Liver (tissue), 9 donors: ENCODE measurements around the gene ACTR8. TPM values are rescaled to one million over a fixed set of nuclear protein-coding genes. Genes with fewer than 3 reads are reported as not detected.

Experiments used
- DNase-seq: peaks from one replicate; pipeline ENCODE4 v3.0.0-alpha.2; 2017; ENCODE audit warnings: low spot score
- H3K27ac ChIP-seq, 2 donors: one replicate each; pipeline ENCODE4 v1.7.0; 2013; ENCODE audit warnings: inconsistent platforms in 2 of 2, low read length in 2 of 2, control low read depth in 1 of 2, low read depth in 1 of 2, mild to moderate bottlenecking in 1 of 2
- H3K27me3 ChIP-seq, 4 donors: one replicate each; pipeline versions ENCODE4 v1.6.1 to v1.7.0; 2013; ENCODE audit warnings: low read length in 3 of 4, inconsistent platforms in 1 of 4, mild to moderate bottlenecking in 1 of 4, moderate library complexity in 1 of 4; ENCODE audit not compliant: control insufficient read depth in 4 of 4, insufficient read depth in 4 of 4
- H3K36me3 ChIP-seq, 4 donors: one replicate each; pipeline versions ENCODE4 v1.6.1 to v1.7.0; 2013; ENCODE audit warnings: low read length in 3 of 4, mild to moderate bottlenecking in 3 of 4, low read depth in 1 of 4, moderate library complexity in 1 of 4; ENCODE audit not compliant: control insufficient read depth in 4 of 4, insufficient read depth in 3 of 4
- H3K4me1 ChIP-seq, 4 donors: one replicate each; pipeline versions ENCODE4 v1.6.1 to v1.7.0; 2013; ENCODE audit warnings: low read length in 3 of 4, mild to moderate bottlenecking in 3 of 4, moderate library complexity in 1 of 4; ENCODE audit not compliant: control insufficient read depth in 4 of 4, insufficient read depth in 4 of 4
- H3K4me3 ChIP-seq, 3 donors: one replicate each; pipeline versions ENCODE4 v1.6.1 to v1.7.0; 2013; ENCODE audit warnings: low read length in 3 of 3, control low read depth in 1 of 3, low read depth in 1 of 3, mild to moderate bottlenecking in 1 of 3
- H3K9ac ChIP-seq, 2 donors: one replicate each; pipeline ENCODE4 v1.7.0; 2013; ENCODE audit warnings: low read length in 2 of 2, mild to moderate bottlenecking in 2 of 2, moderate library complexity in 2 of 2, control low read depth in 1 of 2, low read depth in 1 of 2
- H3K9me3 ChIP-seq, 4 donors: one replicate each; pipeline versions ENCODE4 v1.6.1 to v1.7.0; 2013; ENCODE audit warnings: low read length in 3 of 4; ENCODE audit not compliant: control insufficient read depth in 4 of 4
- EGR1 ChIP-seq, 2 donors: IDR thresholded peaks; 2 replicates each; pipeline ENCODE4 v1.6.1; 2016 to 2018; ENCODE audit warnings: antibody characterized with exemption in 2 of 2, low read depth in 2 of 2
- FOXA1 ChIP-seq: IDR thresholded peaks from 2 replicates; pipeline ENCODE4 v1.6.1; 2016; ENCODE audit warnings: antibody characterized with exemption
- FOXA2 ChIP-seq: IDR thresholded peaks from 2 replicates; pipeline ENCODE4 v1.6.1; 2016; ENCODE audit warnings: antibody characterized with exemption
- GABPA ChIP-seq, 2 donors: IDR thresholded peaks in 1 of 2; conservative IDR thresholded peaks in 1 of 2; 2 replicates each; pipeline ENCODE4 v1.6.1; 2016; ENCODE audit warnings: antibody characterized with exemption in 2 of 2, mild to moderate bottlenecking in 1 of 2, moderate library complexity in 1 of 2
- HNF4A ChIP-seq, 2 donors: conservative IDR thresholded peaks; 2 replicates each; pipeline ENCODE4 v1.6.1; 2016; ENCODE audit warnings: antibody characterized with exemption in 2 of 2, mild to moderate bottlenecking in 2 of 2
- HNF4G ChIP-seq: IDR thresholded peaks from 2 replicates; pipeline ENCODE4 v1.6.1; 2016; ENCODE audit warnings: antibody characterized with exemption
- NR2F2 ChIP-seq: IDR thresholded peaks from 2 replicates; pipeline ENCODE4 v1.6.1; 2016; ENCODE audit warnings: antibody characterized with exemption
- RAD21 ChIP-seq, 2 donors: IDR thresholded peaks; 2 replicates each; pipeline ENCODE4 v1.6.1; 2016; ENCODE audit warnings: antibody characterized with exemption in 2 of 2, mild to moderate bottlenecking in 2 of 2
- RXRA ChIP-seq, 2 donors: IDR thresholded peaks; 2 replicates each; pipeline ENCODE4 v1.6.1; 2017 to 2018; ENCODE audit warnings: antibody characterized with exemption in 2 of 2, mild to moderate bottlenecking in 1 of 2
- SP1 ChIP-seq: IDR thresholded peaks from 2 replicates; pipeline ENCODE4 v1.6.1; 2018; ENCODE audit warnings: antibody characterized with exemption, mild to moderate bottlenecking
- TAF1 ChIP-seq: conservative IDR thresholded peaks from 2 replicates; pipeline ENCODE4 v1.6.1; 2016; ENCODE audit warnings: antibody characterized with exemption, mild to moderate bottlenecking
- YY1 ChIP-seq: IDR thresholded peaks from 2 replicates; pipeline ENCODE4 v1.6.1; 2016; ENCODE audit warnings: antibody characterized with exemption, mild to moderate bottlenecking
- WGBS: extraction: QIAGEN DNeasy Blood & Tissue Kit; methylation state at CpG from one replicate; pipeline ENCODE4 v1.1.7; 2013; 5-methylcytosine and 5-hydroxymethylcytosine counted together
- polyA plus RNA-seq, 2 donors: library from polyadenylated mRNA; stranded (reverse) in 1 of 2; unstranded in 1 of 2; fragments of 200-250 nt in 1 of 2; fragments of >200 nt in 1 of 2; fragmentation: Nextera tagmentation in 1 of 2; extraction: Ambion mirVana in 1 of 2; gene quantifications; one replicate each; pipeline versions ENCODE4 v1.2.1 to v1.2.3, GENCODE V29; 2013 to 2015
- total RNA-seq, 2 donors: library from RNA; depleted of rRNA; stranded (reverse); fragments of >200 nt; gene quantifications; one replicate each; pipeline ENCODE4 v1.2.3, GENCODE V29; 2014
- TF ChIP-seq, protein P1 (sequence below): IDR thresholded peaks from 2 replicates; pipeline ENCODE4 v1.6.1; 2016; ENCODE audit warnings: antibody characterized with exemption
- TF ChIP-seq, protein P2 (sequence below): IDR thresholded peaks from 2 replicates; pipeline ENCODE4 v1.6.1; 2016; ENCODE audit warnings: antibody characterized with exemption, mild to moderate bottlenecking
- TF ChIP-seq, protein P3 (sequence below): IDR thresholded peaks from 2 replicates; pipeline ENCODE4 v1.6.1; 2016; ENCODE audit warnings: antibody characterized with exemption
- TF ChIP-seq, protein P4 (sequence below): fragments of 150-350 bp; IDR thresholded peaks from 2 replicates; pipeline ENCODE4 v1.5.1; 2017; ENCODE audit warnings: improper control_type of control experiment, low read depth, low read length; ENCODE audit not compliant: missing input control
- TF ChIP-seq, protein P5 (sequence below): IDR thresholded peaks from 2 replicates; pipeline ENCODE4 v1.6.1; 2016; ENCODE audit warnings: antibody characterized with exemption
- donor health status: healthy.
- donor health status: healthy.
- donor health status: healthy.
- donor health status: healthy.
- donor health status: healthy.

The ACTR8 gene
- total and polyA plus RNA-seq, 4 donors = 3.2 to 16.7 (median 7.7) TPM

DNA sequence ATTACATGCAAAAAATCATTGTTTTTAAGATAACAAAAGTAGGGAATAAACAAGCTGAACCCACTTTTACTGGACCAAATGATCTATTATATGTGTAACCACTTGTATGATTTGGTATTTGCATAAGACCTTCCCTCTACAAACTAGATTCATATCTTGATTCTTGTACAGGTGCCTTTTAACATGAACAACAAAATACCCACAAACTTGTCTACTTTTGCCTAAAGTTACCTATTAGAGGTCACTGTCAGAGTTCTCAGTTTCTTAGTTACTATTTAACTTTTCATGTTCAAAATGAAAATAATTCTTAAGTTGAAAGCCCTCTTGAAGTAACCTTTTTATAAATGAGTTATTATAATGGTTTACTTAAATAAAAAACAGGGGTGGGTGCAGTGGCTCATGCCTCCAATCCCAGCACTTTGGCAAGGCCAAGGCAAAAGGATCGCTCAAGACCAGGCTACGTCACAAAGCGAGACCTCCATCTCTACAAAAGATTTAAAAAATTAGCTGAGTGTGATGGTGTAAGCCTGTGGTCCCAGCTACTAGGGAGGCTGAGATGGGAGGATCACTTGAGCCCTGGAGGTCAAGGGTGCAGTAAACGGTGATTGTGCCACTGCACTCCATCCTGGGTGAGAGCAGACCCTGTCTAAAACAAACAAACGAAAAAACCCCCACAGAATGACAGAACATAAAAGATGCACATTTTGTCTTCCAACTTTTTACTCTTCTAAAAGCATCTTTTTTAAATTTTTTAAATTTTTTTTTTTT lies 16.0 kb downstream of the ACTR8 start:
- Histone ChIP-seq H3K36me3 (peaks cover 9 to 45% (median 40%) of the 10 kb centered on the region in 4 donors), H3K9ac (no peak overlapping the region), H3K9me3 (no peaks in the 10 kb centered on the region), H3K27me3 (no peaks in the 10 kb centered on the region), H3K4me3 (no peak overlapping the region), H3K27ac (no peak overlapping the region), H3K4me1 (peaks cover 0 to 6% (median 1%) of the 10 kb centered on the region in 4 donors)
- no peak for TF ChIP-seq HNF4G
- no peak for TF ChIP-seq FOXA2
- TF ChIP-seq, protein P1, sequence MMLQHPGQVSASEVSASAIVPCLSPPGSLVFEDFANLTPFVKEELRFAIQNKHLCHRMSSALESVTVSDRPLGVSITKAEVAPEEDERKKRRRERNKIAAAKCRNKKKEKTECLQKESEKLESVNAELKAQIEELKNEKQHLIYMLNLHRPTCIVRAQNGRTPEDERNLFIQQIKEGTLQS = no peak
- no peak for TF ChIP-seq NR2F2
- no peak for TF ChIP-seq HNF4A (conservative IDR thresholded peaks at IDR 0.05)
- TF ChIP-seq YY1 = no peak
- TF ChIP-seq, protein P2, sequence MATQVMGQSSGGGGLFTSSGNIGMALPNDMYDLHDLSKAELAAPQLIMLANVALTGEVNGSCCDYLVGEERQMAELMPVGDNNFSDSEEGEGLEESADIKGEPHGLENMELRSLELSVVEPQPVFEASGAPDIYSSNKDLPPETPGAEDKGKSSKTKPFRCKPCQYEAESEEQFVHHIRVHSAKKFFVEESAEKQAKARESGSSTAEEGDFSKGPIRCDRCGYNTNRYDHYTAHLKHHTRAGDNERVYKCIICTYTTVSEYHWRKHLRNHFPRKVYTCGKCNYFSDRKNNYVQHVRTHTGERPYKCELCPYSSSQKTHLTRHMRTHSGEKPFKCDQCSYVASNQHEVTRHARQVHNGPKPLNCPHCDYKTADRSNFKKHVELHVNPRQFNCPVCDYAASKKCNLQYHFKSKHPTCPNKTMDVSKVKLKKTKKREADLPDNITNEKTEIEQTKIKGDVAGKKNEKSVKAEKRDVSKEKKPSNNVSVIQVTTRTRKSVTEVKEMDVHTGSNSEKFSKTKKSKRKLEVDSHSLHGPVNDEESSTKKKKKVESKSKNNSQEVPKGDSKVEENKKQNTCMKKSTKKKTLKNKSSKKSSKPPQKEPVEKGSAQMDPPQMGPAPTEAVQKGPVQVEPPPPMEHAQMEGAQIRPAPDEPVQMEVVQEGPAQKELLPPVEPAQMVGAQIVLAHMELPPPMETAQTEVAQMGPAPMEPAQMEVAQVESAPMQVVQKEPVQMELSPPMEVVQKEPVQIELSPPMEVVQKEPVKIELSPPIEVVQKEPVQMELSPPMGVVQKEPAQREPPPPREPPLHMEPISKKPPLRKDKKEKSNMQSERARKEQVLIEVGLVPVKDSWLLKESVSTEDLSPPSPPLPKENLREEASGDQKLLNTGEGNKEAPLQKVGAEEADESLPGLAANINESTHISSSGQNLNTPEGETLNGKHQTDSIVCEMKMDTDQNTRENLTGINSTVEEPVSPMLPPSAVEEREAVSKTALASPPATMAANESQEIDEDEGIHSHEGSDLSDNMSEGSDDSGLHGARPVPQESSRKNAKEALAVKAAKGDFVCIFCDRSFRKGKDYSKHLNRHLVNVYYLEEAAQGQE = no peak
- TF ChIP-seq, protein P3, sequence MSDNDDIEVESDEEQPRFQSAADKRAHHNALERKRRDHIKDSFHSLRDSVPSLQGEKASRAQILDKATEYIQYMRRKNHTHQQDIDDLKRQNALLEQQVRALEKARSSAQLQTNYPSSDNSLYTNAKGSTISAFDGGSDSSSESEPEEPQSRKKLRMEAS = no peak
- TF ChIP-seq, protein P4, sequence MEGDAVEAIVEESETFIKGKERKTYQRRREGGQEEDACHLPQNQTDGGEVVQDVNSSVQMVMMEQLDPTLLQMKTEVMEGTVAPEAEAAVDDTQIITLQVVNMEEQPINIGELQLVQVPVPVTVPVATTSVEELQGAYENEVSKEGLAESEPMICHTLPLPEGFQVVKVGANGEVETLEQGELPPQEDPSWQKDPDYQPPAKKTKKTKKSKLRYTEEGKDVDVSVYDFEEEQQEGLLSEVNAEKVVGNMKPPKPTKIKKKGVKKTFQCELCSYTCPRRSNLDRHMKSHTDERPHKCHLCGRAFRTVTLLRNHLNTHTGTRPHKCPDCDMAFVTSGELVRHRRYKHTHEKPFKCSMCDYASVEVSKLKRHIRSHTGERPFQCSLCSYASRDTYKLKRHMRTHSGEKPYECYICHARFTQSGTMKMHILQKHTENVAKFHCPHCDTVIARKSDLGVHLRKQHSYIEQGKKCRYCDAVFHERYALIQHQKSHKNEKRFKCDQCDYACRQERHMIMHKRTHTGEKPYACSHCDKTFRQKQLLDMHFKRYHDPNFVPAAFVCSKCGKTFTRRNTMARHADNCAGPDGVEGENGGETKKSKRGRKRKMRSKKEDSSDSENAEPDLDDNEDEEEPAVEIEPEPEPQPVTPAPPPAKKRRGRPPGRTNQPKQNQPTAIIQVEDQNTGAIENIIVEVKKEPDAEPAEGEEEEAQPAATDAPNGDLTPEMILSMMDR = no peak
- TF ChIP-seq RXRA (IDR thresholded peaks at IDR 0.05) = no peak
- no peak for TF ChIP-seq TAF1
- TF ChIP-seq EGR1 (IDR thresholded peaks at IDR 0.05; ENCODE audit: low read depth in 2 of 2) = no peak
- TF ChIP-seq GABPA (IDR thresholded peaks at IDR 0.05 in 1 of 2, conservative IDR thresholded peaks at IDR 0.05 in 1 of 2) = no peak
- TF ChIP-seq RAD21 (IDR thresholded peaks at IDR 0.05) = no peak
- no peak for TF ChIP-seq SP1
- 90% methylated on average over 5 of the region's 5 CpGs for WGBS
- DNase-seq = no peak

DNA sequence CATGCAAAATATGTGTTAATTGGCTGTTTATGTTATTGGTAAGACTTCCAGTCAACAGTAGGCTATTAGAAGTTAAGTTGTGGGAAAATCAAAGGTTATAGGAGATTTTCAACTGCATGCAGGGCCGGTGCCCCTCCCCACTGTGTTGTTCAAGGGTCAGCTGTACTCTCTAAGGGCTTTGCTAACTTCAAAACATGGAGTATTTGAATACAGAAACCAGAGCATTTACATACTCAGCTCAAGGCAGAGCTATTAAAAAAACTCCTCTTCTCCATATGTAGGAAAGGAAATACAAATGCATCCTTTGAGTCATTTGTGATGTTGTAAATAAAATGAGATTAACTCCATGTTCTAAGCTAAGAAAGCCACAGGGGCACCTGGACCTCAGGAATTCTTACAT lies 18.8 kb downstream of the ACTR8 start:
- Histone ChIP-seq H3K36me3 (peaks cover 7 to 36% (median 29%) of the 10 kb centered on the region in 4 donors), H3K9ac (no peak overlapping the region), H3K27ac (no peak overlapping the region), H3K27me3 (no peaks in the 10 kb centered on the region), H3K9me3 (no peaks in the 10 kb centered on the region), H3K4me1 (peaks cover 1 to 12% (median 3%) of the 10 kb centered on the region in 4 donors), H3K4me3 (no peak overlapping the region)
- 47% methylated on average over 1 of the region's 1 CpG for WGBS
- DNase-seq = no peak
- TF ChIP-seq SP1 (no peak), GABPA (IDR thresholded peaks at IDR 0.05 in 1 of 2, conservative IDR thresholded peaks at IDR 0.05 in 1 of 2) (no peak), FOXA2 (no peak), RAD21 (IDR thresholded peaks at IDR 0.05) (no peak), FOXA1 (no peak), NR2F2 (no peak)
- TF ChIP-seq, protein P4 = no peak
- TF ChIP-seq, protein P2 = no peak
- TF ChIP-seq, protein P5, sequence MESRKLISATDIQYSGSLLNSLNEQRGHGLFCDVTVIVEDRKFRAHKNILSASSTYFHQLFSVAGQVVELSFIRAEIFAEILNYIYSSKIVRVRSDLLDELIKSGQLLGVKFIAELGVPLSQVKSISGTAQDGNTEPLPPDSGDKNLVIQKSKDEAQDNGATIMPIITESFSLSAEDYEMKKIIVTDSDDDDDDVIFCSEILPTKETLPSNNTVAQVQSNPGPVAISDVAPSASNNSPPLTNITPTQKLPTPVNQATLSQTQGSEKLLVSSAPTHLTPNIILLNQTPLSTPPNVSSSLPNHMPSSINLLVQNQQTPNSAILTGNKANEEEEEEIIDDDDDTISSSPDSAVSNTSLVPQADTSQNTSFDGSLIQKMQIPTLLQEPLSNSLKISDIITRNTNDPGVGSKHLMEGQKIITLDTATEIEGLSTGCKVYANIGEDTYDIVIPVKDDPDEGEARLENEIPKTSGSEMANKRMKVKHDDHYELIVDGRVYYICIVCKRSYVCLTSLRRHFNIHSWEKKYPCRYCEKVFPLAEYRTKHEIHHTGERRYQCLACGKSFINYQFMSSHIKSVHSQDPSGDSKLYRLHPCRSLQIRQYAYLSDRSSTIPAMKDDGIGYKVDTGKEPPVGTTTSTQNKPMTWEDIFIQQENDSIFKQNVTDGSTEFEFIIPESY = no peak
